NCI-H226 (cell line): ENCODE data around the gene ATAT1.
A peak's percentile ranks its signal among the peaks of the same experiment; 100 is the strongest.

ENCODE experiments used
- DNase-seq: peaks from one replicate; pipeline ENCODE4 v3.0.0-alpha.2; 2015

ATAT1 gene

GRCh38 chr6:30626484-30627366 is at the start of gene ATAT1:
Gene ATAT1, plus strand, starts transcription at chr6:30626874.
- peak; percentile 77 for DNase-seq

GRCh38 chr6:30578051-30578450 is 48.6 kb upstream of the ATAT1 start:
- no peak for DNase-seq

- DNase-seq, result no peak
Measured at GRCh38 chr6:30583921-30584320, 42.8 kb upstream of the ATAT1 start.

GRCh38 chr6:30589754-30590358 is 36.8 kb upstream of the ATAT1 start:
- DNase-seq, result no peak

DNA sequence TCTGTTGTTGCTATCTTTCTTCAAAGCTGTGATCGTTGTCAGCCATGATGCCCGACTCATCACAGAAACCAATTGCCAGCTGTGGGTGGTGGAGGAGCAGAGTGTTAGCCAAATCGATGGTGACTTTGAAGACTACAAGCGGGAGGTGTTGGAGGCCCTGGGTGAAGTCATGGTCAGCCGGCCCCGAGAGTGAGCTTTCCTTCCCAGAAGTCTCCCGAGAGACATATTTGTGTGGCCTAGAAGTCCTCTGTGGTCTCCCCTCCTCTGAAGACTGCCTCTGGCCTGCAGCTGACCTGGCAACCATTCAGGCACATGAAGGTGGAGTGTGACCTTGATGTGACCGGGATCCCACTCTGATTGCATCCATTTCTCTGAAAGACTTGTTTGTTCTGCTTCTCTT is 36.2 kb upstream of the ATAT1 start:
- DNase-seq, result no peak

- DNase-seq, result no peak
Measured at GRCh38 chr6:30591008-30591407, 35.7 kb upstream of the ATAT1 start.

DNA sequence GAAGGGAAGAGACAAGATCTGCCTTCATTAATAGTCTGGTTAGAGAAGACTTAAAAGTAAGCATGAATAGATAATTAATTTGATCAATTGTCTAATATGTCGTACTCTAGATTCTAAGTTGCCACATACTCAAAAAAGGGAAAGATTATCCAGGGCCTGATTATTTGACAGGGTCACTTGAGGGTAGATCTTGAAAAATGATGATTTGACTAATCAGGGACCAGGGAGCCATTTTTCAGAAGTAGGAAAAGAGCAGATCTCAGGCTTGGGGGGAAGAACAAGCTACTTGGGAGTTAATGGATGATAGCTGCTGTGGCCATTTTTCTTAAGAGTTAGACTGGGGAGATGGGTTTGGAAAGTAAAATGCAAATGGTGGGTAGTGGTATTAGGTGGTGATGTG is 34.4 kb upstream of the ATAT1 start:
- DNase-seq, result no peak

DNA sequence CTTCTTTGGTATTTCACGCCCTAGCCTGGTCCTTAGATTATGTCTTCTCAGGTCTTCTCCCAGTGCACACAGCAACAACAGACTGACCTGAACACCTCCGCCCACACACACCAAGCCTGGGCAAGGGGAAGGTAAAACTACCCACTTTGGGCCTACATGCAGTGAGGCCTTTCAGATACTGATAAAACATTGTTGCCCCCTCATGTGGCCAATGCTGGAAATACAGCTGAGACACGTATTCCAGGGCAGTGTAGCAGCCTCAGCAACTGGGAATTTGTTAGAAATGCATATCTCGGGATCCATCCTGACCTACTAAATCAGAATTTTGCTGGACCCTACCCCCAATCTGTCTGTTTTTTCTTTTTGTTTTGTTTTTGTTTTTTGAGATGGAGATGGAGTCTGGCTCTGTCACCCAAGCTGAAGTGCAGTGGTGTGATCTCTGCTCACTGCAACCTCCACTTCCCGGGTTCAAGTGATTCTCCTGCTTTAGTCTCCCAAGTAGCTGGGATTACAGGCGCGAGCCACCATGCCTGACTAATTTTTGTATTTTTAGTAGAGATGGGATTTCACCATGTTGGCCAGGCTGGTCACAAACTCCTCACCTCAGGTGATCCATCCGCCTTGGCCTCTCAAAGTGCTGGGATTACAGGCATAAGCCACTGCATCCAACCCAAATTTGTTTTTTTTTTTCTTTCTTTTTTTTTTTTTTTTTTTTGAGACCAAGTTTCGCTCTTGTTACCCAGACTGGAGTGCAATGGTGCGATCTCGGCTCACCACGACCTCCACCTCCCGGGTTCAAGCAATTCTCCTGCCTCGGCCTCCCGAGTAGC is 29.1 kb upstream of the ATAT1 start:
- peak; percentile 57 for DNase-seq

DNA sequence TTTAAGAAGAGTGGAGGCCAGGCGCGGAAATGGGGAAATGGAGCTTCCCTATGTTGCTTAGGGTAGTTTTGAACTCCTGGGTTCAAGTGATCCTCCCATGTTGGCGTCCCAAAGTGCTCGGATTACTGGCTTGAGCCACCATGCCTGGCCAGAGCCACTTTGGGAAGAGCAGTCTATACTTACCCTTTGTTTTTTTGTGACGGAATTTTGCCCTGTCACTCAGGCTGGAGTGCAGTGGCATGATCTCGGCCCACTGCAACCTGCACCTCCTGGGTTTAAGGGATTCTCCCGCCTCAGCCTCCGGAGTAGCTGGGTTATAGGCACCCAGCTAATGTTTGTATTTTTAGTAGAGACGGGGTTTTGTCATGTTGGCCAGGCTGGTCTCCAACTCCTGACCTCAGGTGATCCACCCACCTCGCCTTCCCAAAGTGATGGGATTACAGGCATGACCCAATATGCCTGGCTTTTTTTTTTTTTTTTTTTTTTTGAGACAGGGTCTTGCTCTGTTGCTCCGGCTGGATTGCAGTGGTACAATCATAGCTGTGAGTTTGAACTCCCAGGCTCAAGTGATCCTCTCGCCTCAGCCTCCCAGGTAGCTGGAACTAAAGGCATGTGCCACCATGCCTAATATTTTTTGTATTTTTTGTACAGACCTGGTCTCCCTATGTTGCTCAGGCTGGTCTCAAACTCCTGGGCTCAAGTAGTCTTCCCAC is 27.6 kb upstream of the ATAT1 start:
- DNase-seq, result no peak

- no peak for DNase-seq
Measured at GRCh38 chr6:30599625-30600324, 26.9 kb upstream of the ATAT1 start.

DNA sequence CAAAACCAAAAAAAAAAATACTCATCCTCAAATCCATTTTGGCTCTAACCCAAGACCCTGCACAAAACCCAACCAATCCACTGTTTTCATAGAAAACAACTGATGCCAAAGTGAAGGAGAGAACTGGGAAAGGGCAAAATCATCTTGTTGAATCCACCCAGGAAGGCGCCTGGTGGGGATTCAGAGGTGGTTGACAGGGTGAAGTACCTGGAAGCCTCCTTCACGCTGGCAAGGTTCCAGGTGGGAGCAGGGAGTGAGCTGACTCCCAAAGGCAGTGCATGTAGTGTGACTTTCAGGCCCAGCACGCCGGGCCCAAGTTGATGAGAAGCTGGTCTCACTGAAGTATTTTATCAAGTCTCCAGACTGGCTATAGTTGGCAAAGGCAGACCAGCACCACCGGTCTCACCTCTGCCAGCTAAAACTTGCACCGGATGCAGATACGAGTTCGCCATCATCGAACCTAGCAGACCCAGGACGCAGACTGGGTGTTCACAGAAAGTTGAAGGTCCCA is 26.2 kb upstream of the ATAT1 start:
- DNase-seq, result no peak

- DNase-seq, result no peak
Measured at GRCh38 chr6:30601436-30601814, 25.2 kb upstream of the ATAT1 start.

- DNase-seq, result no peak
Measured at GRCh38 chr6:30601815-30602641, 24.6 kb upstream of the ATAT1 start.

DNA sequence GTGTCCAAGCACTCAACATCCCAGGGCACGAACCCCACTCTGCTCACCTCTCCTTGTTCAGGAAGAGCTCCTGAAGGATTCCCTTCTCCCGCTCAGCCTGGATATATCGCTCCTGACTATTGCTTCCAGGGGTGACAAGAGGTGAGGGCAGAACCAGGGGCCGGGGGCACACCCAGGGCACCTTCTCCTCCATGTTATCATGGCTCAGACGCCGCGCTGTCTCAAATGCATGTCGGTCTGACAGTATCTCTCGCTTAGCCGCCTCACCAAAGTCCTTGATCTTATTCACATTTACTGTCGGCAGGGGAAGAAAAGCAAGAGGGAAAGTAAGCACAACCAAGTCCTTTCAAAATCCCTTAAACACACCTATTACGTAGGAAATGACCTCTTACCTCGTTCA is 22.7 kb upstream of the ATAT1 start:
- no peak for DNase-seq

DNA sequence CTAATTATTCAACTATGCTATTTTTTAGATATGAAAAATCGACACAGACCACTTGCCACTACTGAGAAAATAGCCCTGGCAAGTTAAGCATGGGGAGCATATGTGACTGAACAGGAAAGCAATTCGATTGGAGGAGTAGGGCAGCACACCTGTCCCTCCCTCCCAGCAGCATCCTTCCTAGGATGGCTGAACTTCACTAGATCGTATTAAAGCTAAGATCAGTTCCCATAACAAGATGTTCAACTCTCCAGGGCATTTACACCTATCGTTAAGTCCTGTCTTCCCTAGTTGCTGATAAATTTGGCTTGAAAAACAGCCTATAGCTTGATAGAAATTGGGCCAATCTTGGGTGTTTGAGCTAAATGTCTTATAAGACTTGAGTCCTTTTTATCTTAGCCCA is 16.6 kb upstream of the ATAT1 start:
- DNase-seq, result no peak

- DNase-seq, result no peak
Measured at GRCh38 chr6:30611150-30611855, 15.4 kb upstream of the ATAT1 start.

GRCh38 chr6:30611856-30612194 is 14.8 kb upstream of the ATAT1 start:
- no peak for DNase-seq

DNA sequence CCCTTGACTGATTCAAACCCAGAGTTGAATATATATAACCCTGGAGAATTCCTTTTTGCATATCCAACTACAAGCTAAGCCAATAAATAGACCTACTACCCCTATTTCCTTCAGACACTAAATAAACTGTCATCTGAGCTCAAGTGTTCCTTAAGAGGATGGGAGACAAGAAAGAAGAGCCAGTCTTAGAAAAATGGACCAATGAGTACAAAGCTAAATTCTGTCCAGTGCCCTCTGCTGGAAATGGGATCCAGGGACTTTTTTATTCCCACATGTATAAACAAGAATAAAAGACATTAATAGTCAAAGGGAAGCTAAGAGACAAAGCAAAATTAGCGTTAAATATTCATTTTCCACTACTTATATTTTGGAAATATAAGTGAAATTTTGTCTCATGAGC is 14.5 kb upstream of the ATAT1 start:
- peak; percentile 18 for DNase-seq

- peak; percentile 49 for DNase-seq
Measured at GRCh38 chr6:30612687-30613248, 13.9 kb upstream of the ATAT1 start.
